Middle frontal gyrus (tissue), 1 donor: Measurements from ENCODE around the gene CSAG2.

Experiments
- DNase-seq: peaks from one replicate; pipeline ENCODE4 v3.0.0-alpha.2; 2015; ENCODE audit warnings: low spot score; ENCODE audit errors: extremely low spot score

The CSAG2 gene

DNA sequence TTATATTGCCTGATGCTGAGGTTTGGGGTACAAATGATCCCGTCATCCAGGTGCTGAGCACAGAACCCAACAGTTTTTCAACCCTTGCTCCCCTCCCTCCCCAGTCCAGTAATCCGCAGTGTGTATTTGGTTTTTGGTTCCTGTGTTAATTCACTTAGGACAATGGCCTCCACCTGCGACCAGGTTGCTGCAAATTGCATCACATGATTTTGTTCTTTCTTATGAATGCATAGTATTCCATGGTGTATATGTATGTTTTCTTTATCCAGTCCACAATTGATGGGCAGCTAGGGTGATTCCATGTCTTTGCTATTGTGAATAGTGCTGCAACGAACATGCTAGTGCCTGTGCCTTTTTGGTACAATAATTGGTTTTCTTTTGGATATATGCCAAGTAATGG, 46.0 kb downstream of the CSAG2 start:
- DNase-seq = no peak

DNA sequence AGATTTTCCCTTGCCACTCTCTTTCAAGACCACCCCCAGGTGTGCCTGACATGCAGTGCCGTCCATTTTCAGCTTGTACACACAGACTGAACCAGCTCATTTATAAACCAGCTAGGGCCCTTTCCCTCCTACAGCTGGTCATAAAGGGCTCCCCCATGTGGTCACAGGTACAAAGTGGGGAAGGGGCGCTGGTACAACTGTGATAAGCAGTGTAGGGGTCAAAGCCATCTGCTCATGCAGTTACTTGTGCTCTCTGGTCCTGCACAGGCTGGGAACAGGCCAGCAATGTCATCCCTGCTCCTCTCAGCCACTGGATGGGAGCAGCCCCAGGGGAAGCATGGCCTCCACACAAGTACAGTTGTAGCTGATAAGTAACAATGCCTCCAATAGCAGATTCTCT, 50.8 kb downstream of the CSAG2 start:
- no peak for DNase-seq
